Measurements from ENCODE around the gene SSTR5. TPM values are rescaled to one million over a fixed set of nuclear protein-coding genes. Genes with fewer than 3 reads are reported as not detected.

The SSTR5 gene
- total RNA-seq, 1 donor from 2014 or later = not detected

GRCh38 chr16:1109648-1110047 is 37.1 kb downstream of the SSTR5 start:
- ATAC-seq (no peak), DNase-seq (ENCODE audit: low spot score) (no peak)
- intact Hi-C loops (cut with DNase I) = no loop called here

- intact Hi-C loops (cut with DNase I) = no loop called here
- ATAC-seq = no peak
- no peak for DNase-seq (ENCODE audit: low spot score)
Observed at GRCh38 chr16:1112506-1113184, 40.1 kb downstream of the SSTR5 start.

- intact Hi-C loops (cut with DNase I) = no loop called here
- ATAC-seq = no peak
- no peak for DNase-seq (ENCODE audit: low spot score)
Observed at GRCh38 chr16:1113489-1113888, 40.9 kb downstream of the SSTR5 start.

- intact Hi-C loops (cut with DNase I) = no loop called here
- no peak for ATAC-seq
- no peak for DNase-seq (ENCODE audit: low spot score)
Observed at GRCh38 chr16:1113889-1114526, 41.5 kb downstream of the SSTR5 start.

GRCh38 chr16:1116693-1117077 is 44.1 kb downstream of the SSTR5 start:
- intact Hi-C loops (cut with DNase I) = no loop called here
- no peak for DNase-seq (ENCODE audit: low spot score)
- ATAC-seq = no peak

GRCh38 chr16:1117176-1117900 is 44.8 kb downstream of the SSTR5 start:
- DNase-seq (ENCODE audit: low spot score) (no peak), ATAC-seq (no peak)
- intact Hi-C loops (cut with DNase I) = no loop called here

GRCh38 chr16:1117926-1118325 is 45.4 kb downstream of the SSTR5 start:
- ATAC-seq (no peak), DNase-seq (ENCODE audit: low spot score) (no peak)
- intact Hi-C loops (cut with DNase I) = no loop called here

GRCh38 chr16:1119129-1119528 is 46.6 kb downstream of the SSTR5 start:
- intact Hi-C loops (cut with DNase I) = no loop called here
- no peak for ATAC-seq
- no peak for DNase-seq (ENCODE audit: low spot score)

GRCh38 chr16:1119766-1120576 is 47.4 kb downstream of the SSTR5 start:
- DNase-seq (ENCODE audit: low spot score) = no peak
- intact Hi-C loops (cut with DNase I) = no loop called here
- ATAC-seq = no peak

GRCh38 chr16:1120577-1120941 is 48.0 kb downstream of the SSTR5 start:
- intact Hi-C loops (cut with DNase I) = no loop called here
- ATAC-seq (no peak), DNase-seq (ENCODE audit: low spot score) (no peak)

- intact Hi-C loops (cut with DNase I) = no loop called here
Observed at GRCh38 chr16:1121009-1121408, 48.5 kb downstream of the SSTR5 start.

GRCh38 chr16:1121601-1122397 is 49.3 kb downstream of the SSTR5 start:
- DNase-seq (ENCODE audit: low spot score) (no peak), ATAC-seq (no peak)
- intact Hi-C loops (cut with DNase I) = no loop called here

More at GRCh38 chr16:1121009-1121408, 48.5 kb downstream of the SSTR5 start:
- DNase-seq (ENCODE audit: low spot score) (no peak), ATAC-seq (no peak)

GRCh38 chr16:1122398-1122765 is 49.8 kb downstream of the SSTR5 start:
- DNase-seq (ENCODE audit: low spot score) (no peak), ATAC-seq (no peak)
- intact Hi-C loops (cut with DNase I) = no loop called here

GRCh38 chr16:1123525-1124230 is 51.1 kb downstream of the SSTR5 start:
- no peak for ATAC-seq
- intact Hi-C loops (cut with DNase I) = no loop called here

GRCh38 chr16:1124291-1124690 is 51.7 kb downstream of the SSTR5 start:
- no peak for DNase-seq (ENCODE audit: low spot score)
- intact Hi-C loops (cut with DNase I) = no loop called here
- ATAC-seq = no peak

More at GRCh38 chr16:1123525-1124230, 51.1 kb downstream of the SSTR5 start:
- no peak for DNase-seq (ENCODE audit: low spot score)

- DNase-seq (ENCODE audit: low spot score) (no peak), ATAC-seq (no peak)
- intact Hi-C loops (cut with DNase I) = no loop called here
Observed at GRCh38 chr16:1124795-1125194, 52.2 kb downstream of the SSTR5 start.

GRCh38 chr16:1125471-1125870 is 52.9 kb downstream of the SSTR5 start:
- DNase-seq (ENCODE audit: low spot score) = no peak
- intact Hi-C loops (cut with DNase I) = no loop called here
- no peak for ATAC-seq

- intact Hi-C loops (cut with DNase I) = no loop called here
- DNase-seq (ENCODE audit: low spot score) = no peak
- ATAC-seq = no peak
Observed at GRCh38 chr16:1126044-1126443, 53.5 kb downstream of the SSTR5 start.

All from sciatic nerve (tissue), 2 donors.